ENCODE data around the gene IRF3. TPM values are rescaled to one million over a fixed set of nuclear protein-coding genes. Genes with fewer than 3 reads are reported as not detected.
A peak's percentile ranks its signal among the peaks of the same experiment; 100 is the strongest.

The IRF3 gene
- total RNA-seq, 3 donors from 2014 or later = 76.1 to 119 (median 90.1) TPM

DNA sequence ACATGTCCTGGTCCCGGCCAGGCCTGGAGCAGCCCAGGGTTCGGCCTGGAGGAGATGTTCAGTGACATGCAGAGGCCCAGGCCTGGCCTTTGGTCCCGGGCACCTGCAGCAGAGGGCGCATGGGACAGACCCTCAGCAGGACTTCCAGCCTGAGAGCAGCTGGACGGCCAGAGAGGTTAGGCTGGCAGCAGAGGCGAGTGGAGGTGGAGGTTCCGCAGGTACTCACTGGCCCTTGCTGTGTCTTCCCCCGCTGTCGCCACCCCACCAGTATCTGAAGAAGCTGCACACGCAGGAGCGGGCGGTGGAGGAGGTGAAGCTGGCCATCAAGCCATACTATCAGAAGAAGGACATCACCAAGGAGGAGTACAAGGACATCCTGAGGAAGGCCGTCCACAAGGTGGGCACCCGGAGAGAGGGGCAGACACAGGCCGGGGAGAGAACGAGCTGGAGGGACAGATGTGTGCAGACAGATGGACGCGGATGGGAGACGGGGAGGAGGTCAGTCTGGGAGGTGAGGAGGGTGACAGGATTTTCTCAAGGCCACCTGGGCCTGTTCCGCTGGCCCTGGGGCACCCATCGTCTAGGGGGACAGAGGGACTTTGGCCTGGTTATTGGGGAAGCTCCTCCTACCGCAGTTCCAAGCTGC, 8.0 kb downstream of the IRF3 start:
- intact Hi-C loops (cut with DNase I, micrococcal nuclease) = no loop called here
- no peaks in the 10 kb centered on the region for H3K4me1 ChIP-seq (ENCODE audit: low read depth)
- TF ChIP-seq, protein P1, sequence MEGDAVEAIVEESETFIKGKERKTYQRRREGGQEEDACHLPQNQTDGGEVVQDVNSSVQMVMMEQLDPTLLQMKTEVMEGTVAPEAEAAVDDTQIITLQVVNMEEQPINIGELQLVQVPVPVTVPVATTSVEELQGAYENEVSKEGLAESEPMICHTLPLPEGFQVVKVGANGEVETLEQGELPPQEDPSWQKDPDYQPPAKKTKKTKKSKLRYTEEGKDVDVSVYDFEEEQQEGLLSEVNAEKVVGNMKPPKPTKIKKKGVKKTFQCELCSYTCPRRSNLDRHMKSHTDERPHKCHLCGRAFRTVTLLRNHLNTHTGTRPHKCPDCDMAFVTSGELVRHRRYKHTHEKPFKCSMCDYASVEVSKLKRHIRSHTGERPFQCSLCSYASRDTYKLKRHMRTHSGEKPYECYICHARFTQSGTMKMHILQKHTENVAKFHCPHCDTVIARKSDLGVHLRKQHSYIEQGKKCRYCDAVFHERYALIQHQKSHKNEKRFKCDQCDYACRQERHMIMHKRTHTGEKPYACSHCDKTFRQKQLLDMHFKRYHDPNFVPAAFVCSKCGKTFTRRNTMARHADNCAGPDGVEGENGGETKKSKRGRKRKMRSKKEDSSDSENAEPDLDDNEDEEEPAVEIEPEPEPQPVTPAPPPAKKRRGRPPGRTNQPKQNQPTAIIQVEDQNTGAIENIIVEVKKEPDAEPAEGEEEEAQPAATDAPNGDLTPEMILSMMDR (IDR thresholded peaks at IDR 0.05) = no peak
- H3K9me3 ChIP-seq = no peaks in the 10 kb centered on the region
- peaks cover 12% of the 10 kb centered on the region for H3K36me3 ChIP-seq (ENCODE audit: low read depth)
- DNase-seq (no peak), ATAC-seq (no peak)
- no peak overlapping the region for H3K4me3 ChIP-seq

DNA sequence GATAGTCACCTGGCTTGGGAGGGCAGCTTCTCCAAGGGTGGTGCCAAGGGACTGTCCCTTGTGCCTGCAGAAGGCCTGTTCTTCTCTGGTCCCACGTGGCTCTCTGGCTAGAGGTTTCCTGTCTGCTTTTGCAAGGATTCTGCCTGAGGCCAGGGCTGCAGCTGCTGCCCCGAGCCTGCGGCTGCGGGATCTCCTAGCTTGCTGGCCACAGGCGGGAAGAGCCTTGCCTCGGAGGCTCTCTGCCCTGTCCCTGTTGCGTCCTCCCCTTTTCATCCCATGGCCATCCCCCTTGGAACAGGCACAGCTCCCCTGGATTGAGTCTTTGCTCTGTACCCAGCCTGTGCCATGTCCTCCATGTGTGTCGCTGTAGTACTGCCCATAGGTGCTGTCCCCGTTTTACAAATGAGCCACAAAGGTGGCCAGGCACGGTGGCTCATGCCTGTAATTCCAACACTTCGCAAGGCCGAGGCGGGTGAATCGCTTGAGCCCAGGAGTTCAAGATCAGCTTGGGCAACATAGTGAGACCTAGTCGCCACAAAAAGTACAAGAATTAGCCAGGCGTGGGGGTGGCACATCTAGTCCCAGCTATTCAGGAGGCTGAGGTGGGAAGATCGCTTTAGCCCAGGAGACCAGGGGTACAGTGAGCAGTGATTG, 9.1 kb downstream of the IRF3 start:
- H3K9me3 ChIP-seq = no peaks in the 10 kb centered on the region
- H3K4me1 ChIP-seq (ENCODE audit: low read depth) = no peaks in the 10 kb centered on the region
- TF ChIP-seq, protein P1 (IDR thresholded peaks at IDR 0.05) = no peak
- intact Hi-C loops (cut with DNase I, micrococcal nuclease) = no loop called here
- peaks cover 8% of the 10 kb centered on the region for H3K36me3 ChIP-seq (ENCODE audit: low read depth)
- no peak for DNase-seq
- H3K4me3 ChIP-seq = no peak overlapping the region
- ATAC-seq = no peak

DNA sequence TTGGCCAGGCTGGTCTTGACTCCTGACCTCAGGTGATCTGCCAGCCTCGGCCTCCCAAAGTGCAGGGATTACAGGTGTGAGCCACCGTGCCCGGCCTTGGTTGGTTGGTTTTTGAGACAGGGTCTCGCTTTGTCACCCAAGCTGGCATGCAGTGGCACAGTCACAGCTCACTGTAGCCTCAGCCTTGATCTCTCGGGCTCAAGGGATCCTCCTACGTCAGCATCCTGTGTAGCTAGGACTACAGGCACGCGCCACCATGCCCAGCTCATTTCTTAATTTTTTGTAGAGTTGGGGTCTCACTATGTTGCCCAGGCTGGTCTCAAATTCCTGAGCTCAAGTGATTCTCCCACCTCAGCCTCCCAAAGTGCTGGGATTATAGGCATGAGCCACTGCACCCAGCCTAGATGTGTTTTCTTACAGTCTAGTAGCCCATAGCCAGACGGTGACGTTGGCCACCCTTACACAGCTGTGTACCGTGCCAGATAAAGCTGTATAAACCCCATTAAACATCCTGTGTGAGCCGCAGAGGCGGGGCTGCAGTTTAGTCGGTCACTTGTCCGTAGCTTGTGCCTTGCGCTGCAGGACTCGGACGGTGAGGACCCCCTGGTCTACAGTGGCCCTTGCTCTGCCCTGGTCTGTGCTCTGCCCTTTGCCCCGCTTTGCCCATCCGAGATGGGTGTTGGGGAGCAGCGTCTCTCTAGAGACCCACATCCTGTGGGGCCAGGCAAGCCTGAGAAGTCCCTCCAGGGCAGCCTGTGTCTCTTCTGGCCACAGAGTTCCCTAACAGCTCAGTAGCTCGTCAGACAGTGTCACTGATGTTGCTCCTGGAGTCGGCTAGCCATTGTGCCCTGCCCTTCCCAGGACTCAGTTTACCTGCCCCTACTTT, 9.8 kb downstream of the IRF3 start:
- H3K36me3 ChIP-seq (ENCODE audit: low read depth) = peaks cover 7% of the 10 kb centered on the region
- no peak overlapping the region for H3K4me3 ChIP-seq
- ATAC-seq (no peak), DNase-seq (peak in 1 of 3 donors; percentile 27)
- TF ChIP-seq, protein P1 (IDR thresholded peaks at IDR 0.05) = no peak
- H3K9me3 ChIP-seq = no peaks in the 10 kb centered on the region
- intact Hi-C loops (cut with DNase I, micrococcal nuclease) = no loop called here
- H3K4me1 ChIP-seq (ENCODE audit: low read depth) = no peaks in the 10 kb centered on the region

DNA sequence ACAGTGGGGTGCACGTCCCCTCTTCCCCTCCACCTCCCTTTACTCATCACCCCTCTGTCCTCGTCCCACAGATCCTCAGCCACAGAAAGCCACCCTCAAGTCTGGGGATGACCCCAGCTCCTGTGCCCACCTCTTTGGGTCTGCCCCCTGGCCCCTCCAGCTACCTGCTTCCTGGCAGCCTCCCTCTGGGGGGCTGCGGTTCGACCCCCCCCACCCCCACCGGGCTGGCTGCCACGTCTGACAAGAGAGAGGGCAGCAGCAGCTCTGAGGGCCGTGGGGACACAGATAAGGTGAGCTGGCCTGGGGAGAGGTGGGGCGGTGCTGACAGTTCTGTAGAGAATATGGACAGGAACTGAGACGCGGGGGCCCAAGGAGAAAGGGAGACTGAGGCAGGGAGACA, 11.1 kb downstream of the IRF3 start:
- intact Hi-C loops (cut with DNase I, micrococcal nuclease) = no loop called here
- no peak for DNase-seq
- Histone ChIP-seq H3K4me1 (ENCODE audit: low read depth) (no peaks in the 10 kb centered on the region), H3K36me3 (ENCODE audit: low read depth) (peaks cover 7% of the 10 kb centered on the region), H3K4me3 (no peak overlapping the region), H3K9me3 (no peaks in the 10 kb centered on the region)
- no peak for ATAC-seq
- TF ChIP-seq, protein P1 (IDR thresholded peaks at IDR 0.05) = no peak

DNA sequence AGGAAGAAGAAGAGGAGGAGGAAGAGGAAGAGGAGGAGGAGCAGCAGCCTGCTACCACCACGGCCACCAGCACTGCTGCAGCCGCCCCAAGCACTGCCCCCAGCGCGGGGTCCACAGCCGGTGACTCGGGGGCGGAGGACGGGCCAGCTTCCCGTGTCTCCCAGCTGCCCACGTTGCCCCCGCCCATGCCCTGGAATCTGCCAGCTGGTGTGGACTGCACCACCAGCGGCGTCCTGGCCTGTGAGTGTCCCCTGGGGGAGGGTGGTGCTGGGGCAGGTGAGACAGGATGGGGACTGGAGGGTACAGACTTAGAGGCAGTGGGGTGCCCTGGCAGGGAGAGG, 12.2 kb downstream of the IRF3 start:
- TF ChIP-seq, protein P1 (IDR thresholded peaks at IDR 0.05) = no peak
- Histone ChIP-seq H3K4me1 (ENCODE audit: low read depth) (no peaks in the 10 kb centered on the region), H3K9me3 (no peaks in the 10 kb centered on the region), H3K4me3 (no peak overlapping the region), H3K36me3 (ENCODE audit: low read depth) (peaks cover 7% of the 10 kb centered on the region)
- ATAC-seq (no peak), DNase-seq (no peak)
- intact Hi-C loops (cut with DNase I, micrococcal nuclease) = no loop called here

Data from mucosa of descending colon (tissue), 3 donors.